NCI-H187 treated with DMSO at 0.1 percent for 48 hours (cell line): ENCODE measurements around the gene LTBP3.

Experiments used
- DNase-seq: peaks from one replicate; lab custom pipeline; 2025; lab: John Stamatoyannopoulos, UW

LTBP3 gene

GRCh38 chr11:65553301-65554001, 4.7 kb downstream of the LTBP3 start:
- peak; percentile 27 for DNase-seq

- no peak for DNase-seq
Observed at GRCh38 chr11:65552388-65552951, 5.7 kb downstream of the LTBP3 start.

GRCh38 chr11:65551572-65552387, 6.4 kb downstream of the LTBP3 start:
- DNase-seq, result peak; percentile 33

- no peak for DNase-seq
Observed at GRCh38 chr11:65549096-65549495, 9.1 kb downstream of the LTBP3 start.

- DNase-seq, result no peak
Observed at GRCh38 chr11:65548395-65548794, 9.8 kb downstream of the LTBP3 start.

- no peak for DNase-seq
Observed at GRCh38 chr11:65547446-65548125, 10.6 kb downstream of the LTBP3 start.

GRCh38 chr11:65546217-65546958, 11.8 kb downstream of the LTBP3 start:
- DNase-seq, result peak; percentile 40

GRCh38 chr11:65545853-65546216, 12.3 kb downstream of the LTBP3 start:
- DNase-seq, result no peak

GRCh38 chr11:65542738-65543390, 15.3 kb downstream of the LTBP3 start:
- DNase-seq, result no peak

- no peak for DNase-seq
Observed at GRCh38 chr11:65541093-65541982, 16.8 kb downstream of the LTBP3 start.

GRCh38 chr11:65540290-65541092, 17.7 kb downstream of the LTBP3 start:
- DNase-seq, result no peak

- no peak for DNase-seq
Observed at GRCh38 chr11:65539744-65540289, 18.3 kb downstream of the LTBP3 start.

GRCh38 chr11:65538915-65539743, 19.0 kb downstream of the LTBP3 start:
- no peak for DNase-seq

- no peak for DNase-seq
Observed at GRCh38 chr11:65538232-65538914, 19.8 kb downstream of the LTBP3 start.

- DNase-seq, result no peak
Observed at GRCh38 chr11:65537620-65538231, 20.4 kb downstream of the LTBP3 start.

GRCh38 chr11:65537296-65537597, 20.9 kb downstream of the LTBP3 start:
- DNase-seq, result no peak
